Measurements from ENCODE around the gene AREG. TPM values are rescaled to one million over a fixed set of nuclear protein-coding genes. Genes with fewer than 3 reads are reported as not detected.
A peak's percentile ranks its signal among the peaks of the same experiment; 100 is the strongest.

Gene AREG
- total and polyA plus RNA-seq, 9 of the 15 experiments (the other 6 are each of a cell fraction or from before 2014, with no cell fraction given) = 1.4 to 7.7 (median 5.4) TPM

GRCh38 chr4:74449571-74450297, 4.8 kb downstream of the AREG start:
- H3K4me3 ChIP-seq = no peak overlapping the region
- BruUV-seq (replicated peaks) = no TSS peak
- POLR2A ChIA-PET = interaction anchor here (1.0 to 1.2 kb wide), 2 partner anchors 12 to 13 kb away, joined by 3 read pairs; no protein-coding TSS in a partner anchor
- ATAC-seq (peak; percentile 15; the same call in 1 of the 3 replicates), FAIRE-seq (no peak), DNase-seq (ENCODE audit: extremely low read depth in 1 of 4, low spot score in 3 of 4) (no peak)
- in situ Hi-C loops (cut with MboI) = no loop called here
- no peaks in the 10 kb centered on the region for H3K27me3 ChIP-seq (ENCODE audit: control insufficient read depth in 2 of 2, insufficient read depth in 2 of 2, low read length in 2 of 2)
- no peaks in the 10 kb centered on the region for H4K20me1 ChIP-seq (replicated peaks; ENCODE audit: control insufficient read depth, insufficient read depth, low read length)
- TF ChIP-seq CXXC5 (CRISPR knock-in tag; IDR thresholded peaks at IDR 0.05) = 0 out of 2 replicates have a peak, but pooled peaks have one; percentile 12
- TF ChIP-seq RFX1 (IDR thresholded peaks at IDR 0.05) = no peak
- CTCF ChIA-PET (ENCODE audit: low intra/inter-chr PET ratio) = no interaction called here
- no peaks in the 10 kb centered on the region for H3K9me1 ChIP-seq (ENCODE audit: control insufficient read depth, insufficient read depth, low read length)
- 0 out of 4 replicates have a peak overlapping the region, but pooled peaks of 1 of the 2 experiments have one; percentile 17 for H3K9ac ChIP-seq (ENCODE audit: insufficient read depth in 1 of 2, low read depth in 2 of 2, low read length in 2 of 2)
- intact Hi-C loops (cut with micrococcal nuclease) = loop anchor here (5.0 kb wide), 1 partner anchor 122 kb away; no protein-coding TSS in a partner anchor
- H3K36me3 ChIP-seq (ENCODE audit: control insufficient read depth, insufficient read depth, low read length) = peaks cover 6% of the 10 kb centered on the region; the same call in 1 of the 3 replicates
- H3K27ac ChIP-seq (ENCODE audit: extremely low read depth, low read depth, low read length) = 0 out of 3 replicates have a peak overlapping the region, but pooled peaks have one; percentile 8
- peaks cover 19% of the 10 kb centered on the region; the same call in 2 of the 3 replicates for H3K79me2 ChIP-seq (ENCODE audit: control insufficient read depth, insufficient read depth, low read length)
- peak overlapping the region; percentile 5; the same call in 1 of the 2 replicates for H3K4me2 ChIP-seq (ENCODE audit: insufficient read depth, low read length)
- no peaks in the 10 kb centered on the region for H3K9me3 ChIP-seq (replicated peaks; ENCODE audit: control insufficient read depth, insufficient read depth, low read depth, low read length)
- H3K4me1 ChIP-seq (replicated peaks in 1 of 2; ENCODE audit: control insufficient read depth in 2 of 2, insufficient read depth in 2 of 2, low read length in 2 of 2) = peaks cover 11 to 51% of the 10 kb centered on the region in 2 experiments; a peak in 4 of 5 replicates
- 45% methylated on average over 6 of the region's 6 CpGs for WGBS (ENCODE audit: insufficient coverage, low coverage, missing lambda C conversion rate)
- peak overlapping the region; percentile 14; the same call in 1 of the 2 replicates for H2AFZ ChIP-seq (ENCODE audit: low read depth, low read length)

- Histone ChIP-seq H2AFZ (ENCODE audit: low read depth, low read length) (0 out of 2 replicates have a peak overlapping the region, but pooled peaks have one; percentile 14), H3K4me3 (no peak overlapping the region), H3K27me3 (ENCODE audit: control insufficient read depth in 2 of 2, insufficient read depth in 2 of 2, low read length in 2 of 2) (no peaks in the 10 kb centered on the region), H3K27ac (ENCODE audit: extremely low read depth, low read depth, low read length) (peak overlapping the region; percentile 8; the same call in 1 of the 3 replicates), H3K9me1 (ENCODE audit: control insufficient read depth, insufficient read depth, low read length) (no peaks in the 10 kb centered on the region), H3K4me2 (ENCODE audit: insufficient read depth, low read length) (0 out of 2 replicates have a peak overlapping the region, but pooled peaks have one; percentile 5), H3K36me3 (ENCODE audit: control insufficient read depth, insufficient read depth, low read length) (peaks cover 6% of the 10 kb centered on the region; the same call in 1 of the 3 replicates), H3K9me3 (replicated peaks; ENCODE audit: control insufficient read depth, insufficient read depth, low read depth, low read length) (no peaks in the 10 kb centered on the region), H4K20me1 (replicated peaks; ENCODE audit: control insufficient read depth, insufficient read depth, low read length) (no peaks in the 10 kb centered on the region), H3K9ac (ENCODE audit: insufficient read depth in 1 of 2, low read depth in 2 of 2, low read length in 2 of 2) (no peak overlapping the region), H3K4me1 (replicated peaks in 1 of 2; ENCODE audit: control insufficient read depth in 2 of 2, insufficient read depth in 2 of 2, low read length in 2 of 2) (peaks cover 5 to 51% of the 10 kb centered on the region in 2 experiments; a peak in 4 of 5 replicates), H3K79me2 (ENCODE audit: control insufficient read depth, insufficient read depth, low read length) (peaks cover 19% of the 10 kb centered on the region; the same call in 2 of the 3 replicates)
- intact Hi-C loops (cut with micrococcal nuclease) = no loop called here
- no peak for FAIRE-seq
- no peak for ATAC-seq
- in situ Hi-C loops (cut with MboI) = no loop called here
- 55% methylated on average over 4 of the region's 4 CpGs for WGBS (ENCODE audit: insufficient coverage, low coverage, missing lambda C conversion rate)
- CTCF ChIA-PET (ENCODE audit: low intra/inter-chr PET ratio) = no interaction called here
- no TSS peak for BruUV-seq (replicated peaks)
- TF ChIP-seq, protein P1, sequence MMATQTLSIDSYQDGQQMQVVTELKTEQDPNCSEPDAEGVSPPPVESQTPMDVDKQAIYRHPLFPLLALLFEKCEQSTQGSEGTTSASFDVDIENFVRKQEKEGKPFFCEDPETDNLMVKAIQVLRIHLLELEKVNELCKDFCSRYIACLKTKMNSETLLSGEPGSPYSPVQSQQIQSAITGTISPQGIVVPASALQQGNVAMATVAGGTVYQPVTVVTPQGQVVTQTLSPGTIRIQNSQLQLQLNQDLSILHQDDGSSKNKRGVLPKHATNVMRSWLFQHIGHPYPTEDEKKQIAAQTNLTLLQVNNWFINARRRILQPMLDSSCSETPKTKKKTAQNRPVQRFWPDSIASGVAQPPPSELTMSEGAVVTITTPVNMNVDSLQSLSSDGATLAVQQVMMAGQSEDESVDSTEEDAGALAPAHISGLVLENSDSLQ (IDR thresholded peaks at IDR 0.05) = peak; percentile 67
- no peak for TF ChIP-seq ASH1L (IDR thresholded peaks at IDR 0.05; ENCODE audit: borderline replicate concordance, low read depth, partially characterized antibody)
- DNase-seq (ENCODE audit: extremely low read depth in 1 of 4, low spot score in 3 of 4) = no peak
- POLR2A ChIA-PET = interaction anchor here (1.0 kb wide), 1 partner anchor 13 kb away, joined by 3 read pairs; no protein-coding TSS in a partner anchor
These were observed 5.4 kb downstream of the AREG start for GRCh38 chr4:74450298-74450683.

Data from K562 (cell line).